Jurkat, Clone E6-1 (cell line): ENCODE results near the gene KDM4C.

ENCODE experiments used
- DNase-seq: peaks from one replicate; pipeline ENCODE4 v3.0.0-alpha.2; 2011; ENCODE audit warnings: low read depth, low spot score
- H3K4me3 ChIP-seq: 2 replicates; pipeline ENCODE4 v1.5.1; 2011; ENCODE audit warnings: mild to moderate bottlenecking, low read length, control low read depth, moderate library complexity

KDM4C gene

DNA sequence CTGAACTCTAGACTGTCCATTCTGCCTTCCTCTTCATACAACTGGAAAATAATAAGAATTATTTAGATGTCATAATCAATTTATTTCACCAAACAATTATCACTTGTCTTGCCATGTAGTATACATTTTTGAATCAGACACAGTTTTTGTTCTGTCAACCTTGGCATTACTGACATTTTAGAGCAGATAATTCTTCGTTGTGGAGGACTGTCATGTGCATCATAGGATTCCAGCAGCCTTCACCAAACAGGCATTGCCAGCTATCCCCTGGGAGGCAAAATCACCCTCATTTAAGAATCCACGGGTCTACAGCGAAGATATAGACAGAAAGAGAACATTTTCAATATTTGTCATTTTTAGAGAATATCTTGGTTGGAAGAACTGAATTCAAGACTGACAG lies 293.9 kb downstream of the KDM4C start:
- no peak for DNase-seq

DNA sequence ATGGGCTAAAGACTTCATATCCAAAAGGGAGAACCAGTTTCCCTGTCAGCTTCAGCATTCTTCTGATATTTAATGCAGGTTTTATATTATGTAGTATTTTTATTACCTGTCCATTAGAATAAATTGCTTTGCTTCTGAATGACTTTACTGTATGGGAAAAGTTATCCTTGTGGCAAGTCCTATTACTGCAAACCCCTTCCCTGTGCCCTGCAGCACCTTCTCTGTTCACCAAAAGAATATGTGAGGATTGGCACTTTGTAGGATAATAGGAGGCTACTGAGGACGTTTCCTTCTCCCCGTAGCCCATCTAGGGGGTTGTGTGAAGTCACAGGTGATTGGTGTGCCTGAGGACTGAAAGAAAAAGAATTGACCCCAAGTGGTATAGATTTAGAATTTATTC lies 296.1 kb downstream of the KDM4C start:
- DNase-seq: no peak

More for the DNA sequence above, 293.9 kb downstream of the KDM4C start:
- H3K4me3 ChIP-seq: no peak overlapping the region

DNA sequence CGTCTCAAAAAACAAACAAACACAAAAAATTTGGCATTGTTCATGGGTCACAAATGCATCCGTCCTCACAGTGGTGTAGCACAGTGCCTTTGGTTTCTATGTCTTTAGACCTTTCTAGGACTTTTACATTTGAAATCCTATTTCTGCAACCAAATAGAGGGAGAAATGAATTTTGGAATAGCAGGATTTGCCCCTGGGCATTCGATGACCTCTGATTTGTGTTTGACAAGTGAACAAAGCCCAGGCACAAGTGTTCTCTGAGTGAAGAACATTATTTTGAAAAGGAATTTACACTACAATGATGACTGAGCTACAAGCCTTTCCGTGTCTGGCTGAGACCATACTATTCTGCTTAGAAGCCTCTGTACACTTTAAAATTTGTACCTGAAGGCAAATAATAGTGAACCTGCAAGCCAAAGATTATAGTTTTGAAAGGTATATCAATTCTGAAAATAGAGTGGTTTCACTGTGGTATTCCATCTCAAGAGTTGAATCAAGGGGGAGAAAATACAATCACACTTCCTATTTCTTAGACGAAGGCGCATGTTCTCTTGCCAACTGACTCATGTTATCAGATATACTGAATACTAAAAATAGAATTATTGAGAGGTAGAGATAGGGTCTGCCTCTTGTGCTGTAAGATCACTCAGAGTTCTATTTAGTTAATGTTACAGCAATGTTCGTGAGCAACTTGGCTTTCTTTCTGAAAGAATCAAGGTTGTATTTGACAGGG lies 297.6 kb downstream of the KDM4C start:
- DNase-seq: no peak

More for the DNA sequence above, 296.1 kb downstream of the KDM4C start:
- no peak overlapping the region for H3K4me3 ChIP-seq

GRCh38 chr9:7056254-7056653 lies 298.5 kb downstream of the KDM4C start:
- no peak for DNase-seq
- H3K4me3 ChIP-seq: no peak overlapping the region

More for the DNA sequence above, 297.6 kb downstream of the KDM4C start:
- no peak overlapping the region for H3K4me3 ChIP-seq

GRCh38 chr9:7058473-7058872 lies 300.7 kb downstream of the KDM4C start:
- no peak for DNase-seq
- H3K4me3 ChIP-seq: no peak overlapping the region

- peak; percentile 93 for DNase-seq
- no peak overlapping the region for H3K4me3 ChIP-seq
Measured at GRCh38 chr9:7067169-7067568, 309.4 kb downstream of the KDM4C start.

DNA sequence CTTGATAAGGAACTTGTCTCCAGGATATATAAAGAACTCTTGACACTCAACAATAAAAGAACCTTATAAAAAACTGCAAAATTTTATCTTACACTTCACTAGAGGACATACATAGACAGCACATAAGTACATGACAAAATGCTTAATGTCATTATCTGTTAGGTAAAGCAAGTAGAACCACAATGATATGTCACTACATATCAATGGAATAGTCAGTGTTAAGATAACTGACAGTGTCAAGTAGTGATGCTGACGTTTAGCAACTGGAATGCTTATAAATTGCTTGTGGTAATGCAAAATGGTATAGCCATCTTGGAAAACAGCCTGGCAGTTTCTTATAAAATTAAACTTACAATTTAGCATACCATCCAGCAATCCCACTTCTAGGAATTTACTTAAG lies 314.1 kb downstream of the KDM4C start:
- H3K4me3 ChIP-seq: no peak overlapping the region
- no peak for DNase-seq

DNA sequence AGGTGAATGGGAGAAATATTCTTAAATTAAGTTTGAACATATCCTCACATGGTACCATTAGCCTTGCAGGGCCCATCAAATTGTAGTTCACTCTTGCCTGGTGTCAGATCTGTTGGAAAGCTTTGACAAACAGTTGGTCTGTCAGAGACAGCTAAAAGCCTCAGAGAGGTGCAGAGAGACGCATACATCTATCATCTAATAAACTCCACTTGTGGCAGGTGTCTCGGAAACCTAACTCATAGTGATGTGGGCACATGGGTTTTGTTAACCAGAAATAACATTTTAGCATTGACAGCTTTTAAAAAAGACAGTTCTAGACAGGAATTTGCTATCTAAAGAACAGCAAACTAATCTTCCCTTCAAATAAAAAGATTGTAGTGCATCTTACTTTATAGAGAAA lies 315.9 kb downstream of the KDM4C start:
- H3K4me3 ChIP-seq: no peak overlapping the region
- DNase-seq: peak; percentile 68

GRCh38 chr9:7075154-7075553 lies 317.4 kb downstream of the KDM4C start:
- H3K4me3 ChIP-seq: no peak overlapping the region
- DNase-seq: no peak

DNA sequence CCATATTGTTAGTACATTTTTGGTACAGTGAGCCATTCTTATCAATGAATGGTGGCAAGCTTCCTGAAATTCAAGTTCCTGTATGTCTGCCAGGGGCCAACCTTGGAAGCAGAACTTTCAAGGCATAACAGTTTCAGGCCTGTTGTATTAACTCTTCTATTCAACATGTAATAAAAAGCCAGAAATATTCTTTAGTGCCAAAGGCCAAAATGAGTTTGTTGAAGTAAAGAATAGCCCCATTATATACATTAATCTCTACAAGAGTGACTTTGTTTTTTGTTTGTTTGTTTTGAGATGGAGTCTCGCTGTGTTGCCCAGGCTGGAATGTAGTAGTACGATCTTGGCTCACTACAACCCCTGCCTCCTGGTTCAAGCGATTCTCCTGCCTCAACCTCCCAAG lies 321.3 kb downstream of the KDM4C start:
- DNase-seq: no peak
- H3K4me3 ChIP-seq: no peak overlapping the region

DNA sequence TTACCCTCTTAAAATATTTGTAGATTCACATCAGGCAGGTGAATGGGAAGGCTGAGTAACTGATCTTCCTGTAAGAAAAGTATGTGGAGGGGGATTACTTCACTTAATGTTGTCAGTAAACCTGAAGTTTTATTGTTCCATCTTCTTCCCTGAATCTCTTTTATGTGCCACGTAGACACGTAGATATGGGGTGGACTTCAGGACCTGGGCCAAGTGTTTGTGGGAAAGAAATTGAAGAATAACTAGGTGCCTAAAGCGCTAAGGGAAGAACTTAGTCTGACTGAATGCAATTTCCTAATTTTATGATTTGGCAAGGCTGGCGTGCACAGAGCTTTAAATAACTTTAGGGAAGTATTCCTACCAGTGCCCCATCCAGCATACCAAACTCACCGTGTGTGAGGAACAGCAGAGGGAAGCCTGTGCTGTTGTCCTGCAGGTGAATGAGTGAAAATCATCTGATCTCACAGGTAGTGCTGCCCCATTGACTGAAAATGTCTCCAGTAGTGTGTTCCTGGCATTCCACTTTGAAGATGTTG lies 323.4 kb downstream of the KDM4C start:
- H3K4me3 ChIP-seq: no peak overlapping the region
- DNase-seq: no peak

DNA sequence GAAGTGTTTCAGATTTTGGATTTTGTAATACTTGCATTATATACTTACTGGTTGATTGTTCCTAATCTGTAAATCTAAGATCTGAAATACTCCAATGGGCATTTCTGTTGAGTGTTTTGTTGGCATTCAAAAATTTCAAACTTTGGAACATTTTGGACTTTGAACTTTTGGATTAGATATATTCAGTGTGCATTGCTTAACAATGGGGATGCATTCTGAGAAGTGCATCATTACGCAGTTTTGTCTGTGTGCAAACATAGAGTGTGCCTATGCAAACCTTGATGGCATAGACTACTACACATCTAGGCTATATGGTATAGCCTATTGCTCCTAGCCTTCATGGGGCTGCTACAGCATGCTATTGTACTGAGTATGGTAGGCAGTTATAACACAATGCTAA lies 325.4 kb downstream of the KDM4C start:
- DNase-seq: no peak
- H3K4me3 ChIP-seq: no peak overlapping the region

- DNase-seq: no peak
Measured at GRCh38 chr9:7085357-7085756, 327.6 kb downstream of the KDM4C start.

GRCh38 chr9:7086389-7086788 lies 328.6 kb downstream of the KDM4C start:
- no peak overlapping the region for H3K4me3 ChIP-seq
- no peak for DNase-seq

More at GRCh38 chr9:7085357-7085756, 327.6 kb downstream of the KDM4C start:
- no peak overlapping the region for H3K4me3 ChIP-seq

DNA sequence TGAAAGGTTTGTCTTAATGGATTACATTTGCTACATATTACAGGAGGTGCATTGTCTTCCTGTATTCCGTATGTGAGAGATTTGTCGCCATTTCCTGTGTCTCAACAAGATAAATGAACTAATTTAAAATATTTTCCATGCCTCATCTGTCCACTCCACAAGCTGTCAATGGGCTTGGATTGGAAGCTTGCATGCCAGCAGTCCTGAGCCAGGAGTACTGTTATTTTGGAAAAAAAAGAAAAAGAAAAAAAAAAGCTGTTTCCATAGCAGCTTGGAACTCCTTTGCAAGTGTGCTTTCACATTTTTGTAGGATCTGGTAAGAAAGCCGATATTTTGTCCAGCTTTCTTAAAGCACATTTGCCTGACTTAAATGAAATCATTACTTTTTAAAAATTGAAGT lies 330.8 kb downstream of the KDM4C start:
- H3K4me3 ChIP-seq: no peak overlapping the region
- no peak for DNase-seq

GRCh38 chr9:7089406-7090193 lies 331.8 kb downstream of the KDM4C start:
- no peak overlapping the region for H3K4me3 ChIP-seq
- no peak for DNase-seq

DNA sequence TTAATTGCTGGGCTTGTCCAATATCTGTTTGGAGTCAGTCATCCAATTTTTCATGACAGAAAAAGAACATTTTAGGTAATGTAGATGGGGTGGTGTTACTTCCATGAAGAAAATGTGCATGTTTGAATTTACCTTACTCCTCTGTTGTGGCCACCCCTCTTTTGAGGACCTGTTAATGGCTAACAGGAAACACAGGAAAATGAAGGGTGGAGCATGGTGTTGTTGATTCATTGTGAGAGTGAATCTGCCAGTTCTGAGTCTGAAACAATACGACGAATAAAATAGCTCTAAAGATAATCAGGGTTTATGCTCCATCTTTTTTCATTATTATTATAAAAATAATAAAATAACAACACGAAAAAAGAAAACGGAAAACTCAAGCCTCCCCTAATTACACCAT lies 335.3 kb downstream of the KDM4C start:
- no peak overlapping the region for H3K4me3 ChIP-seq
- no peak for DNase-seq

DNA sequence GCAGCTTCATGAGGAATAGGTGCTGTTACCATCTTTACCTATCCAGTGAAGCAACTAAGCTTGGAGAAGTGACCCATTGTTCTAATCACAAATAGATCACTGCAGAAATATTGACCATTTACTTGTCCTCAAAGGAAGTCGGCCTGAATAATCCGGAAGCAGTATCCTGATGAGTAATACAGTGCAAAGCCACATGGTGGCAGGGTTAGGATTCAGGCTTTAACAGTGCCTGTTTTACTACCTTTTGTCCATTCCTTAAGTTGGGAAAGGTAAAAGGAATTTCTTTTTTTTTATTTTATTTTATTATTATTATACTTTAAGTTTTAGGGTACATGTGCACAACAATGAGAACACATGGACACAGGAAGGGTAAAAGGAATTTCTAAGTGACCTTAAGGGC lies 336.3 kb downstream of the KDM4C start:
- H3K4me3 ChIP-seq: no peak overlapping the region
- DNase-seq: no peak

DNA sequence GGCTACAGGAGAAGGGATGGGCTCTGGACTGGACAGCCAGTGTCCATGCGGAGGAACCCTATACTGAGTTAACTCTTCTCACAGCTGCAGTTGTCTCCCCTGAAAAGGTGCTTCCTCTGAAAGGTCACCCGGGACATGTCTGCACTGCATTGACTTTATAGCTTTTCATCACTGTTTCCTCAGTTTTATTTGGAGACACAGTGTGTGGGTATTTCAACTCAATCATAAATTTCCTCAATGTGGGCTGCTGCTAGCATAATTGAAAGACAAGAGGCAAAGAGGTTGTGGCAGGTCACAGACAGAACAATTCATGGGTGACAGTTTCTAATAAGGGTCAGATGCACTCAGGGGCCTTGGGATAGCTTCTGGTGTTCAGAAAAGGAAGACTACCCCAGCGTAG lies 336.8 kb downstream of the KDM4C start:
- no peak for DNase-seq
- H3K4me3 ChIP-seq: no peak overlapping the region

GRCh38 chr9:7095058-7095457 lies 337.3 kb downstream of the KDM4C start:
- H3K4me3 ChIP-seq: no peak overlapping the region
- no peak for DNase-seq
